HepG2 (cell line): ENCODE data around the gene CHST12. TPM values are rescaled to one million over a fixed set of nuclear protein-coding genes. Genes with fewer than 3 reads are reported as not detected.

Source experiments
- CCDC6 ChIP-seq: sonication (generic); formaldehyde crosslinking; IDR thresholded peaks from 2 replicates; pipeline ENCODE4 v1.8.1; 2022; ENCODE audit warnings: mild to moderate bottlenecking, missing genetic modification reagents, moderate library complexity
- HBP1 ChIP-seq: IDR thresholded peaks from 2 replicates; pipeline ENCODE4 v1.6.1; 2016; ENCODE audit warnings: low read depth, control low read depth
- KIAA2018 ChIP-seq: sonication (generic); formaldehyde crosslinking; IDR thresholded peaks from 2 replicates; pipeline ENCODE4 v1.5.0; 2020; ENCODE audit warnings: mild to moderate bottlenecking, missing genetic modification reagents, borderline replicate concordance
- LRRFIP1 ChIP-seq: sonication (generic); formaldehyde crosslinking; conservative IDR thresholded peaks from 2 replicates; pipeline ENCODE4 v1.4.0; 2020; ENCODE audit warnings: missing genetic modification reagents
- NRL ChIP-seq: sonication (generic); formaldehyde crosslinking; IDR thresholded peaks from 2 replicates; pipeline ENCODE4 v1.5.0; 2020; ENCODE audit warnings: missing genetic modification reagents, mild to moderate bottlenecking, moderate library complexity, borderline replicate concordance
- STAG1 ChIP-seq: sonication (generic); formaldehyde crosslinking; IDR thresholded peaks from 2 replicates; pipeline ENCODE4 v1.4.0; 2020; ENCODE audit warnings: missing genetic modification reagents
- TARDBP ChIP-seq: sonication (generic); formaldehyde crosslinking; IDR thresholded peaks from 2 replicates; pipeline ENCODE4 v1.8.0; 2022; ENCODE audit warnings: mild to moderate bottlenecking, missing genetic modification reagents
- ZFX ChIP-seq: sonication (generic); formaldehyde crosslinking; IDR thresholded peaks from 2 replicates; pipeline ENCODE4 v1.4.0; 2020; ENCODE audit warnings: mild to moderate bottlenecking, low read depth, missing genetic modification reagents, moderate library complexity
- ZNF160 ChIP-seq: sonication (generic); formaldehyde crosslinking; IDR thresholded peaks from 2 replicates; pipeline ENCODE4 v1.8.0; 2022; ENCODE audit warnings: mild to moderate bottlenecking, inconsistent platforms, missing genetic modification reagents
- ZNF224 ChIP-seq: sonication (generic); formaldehyde crosslinking; IDR thresholded peaks from 2 replicates; pipeline ENCODE4 v1.5.0; 2020; ENCODE audit warnings: mild to moderate bottlenecking, missing genetic modification reagents
- ZNF687 ChIP-seq: sonication (generic); formaldehyde crosslinking; IDR thresholded peaks from 2 replicates; pipeline ENCODE4 v1.5.1; 2020; ENCODE audit warnings: mild to moderate bottlenecking, missing genetic modification reagents, moderate library complexity
- polyA plus RNA-seq, 8 experiments: library from polyadenylated mRNA; depleted of rRNA in 3 of 8; stranded (reverse) in 7 of 8; unstranded in 1 of 8; fragments of >200 nt; fragmentation: Illumina TruSeq in 4 of 8; extraction: Trizol in 4 of 8; gene quantifications; 2 replicates each; pipeline versions ENCODE4 v1.2.1 to v1.2.3, GENCODE V29; 2011 to 2016; ENCODE audit warnings: low read depth in 4 of 8, missing spikeins in 1 of 8, mixed read lengths in 1 of 8; ENCODE audit not compliant: insufficient read depth in 1 of 8
- total RNA-seq, 5 experiments: library from RNA; depleted of rRNA; stranded (reverse); fragments of >200 nt; fragmentation: Illumina TruSeq; extraction: Trizol; gene quantifications; 2 replicates each; pipeline ENCODE4 v1.2.3, GENCODE V29; 2016; ENCODE audit warnings: low read depth in 1 of 5

The CHST12 gene
- total and polyA plus RNA-seq, 2 of the 13 experiments (the other 11 are each of a cell fraction or from before 2014, with no cell fraction given): 6.4 to 15.8 TPM

GRCh38 chr7:2474813-2475677 is 71.6 kb downstream of the CHST12 start (continued):
- no peak for TF ChIP-seq LRRFIP1 (CRISPR knock-in tag)
- TF ChIP-seq ZNF224 (CRISPR knock-in tag): no peak
- no peak for TF ChIP-seq KIAA2018 (CRISPR knock-in tag)
- no peak for TF ChIP-seq CCDC6 (CRISPR knock-in tag)
- TF ChIP-seq ZFX (CRISPR knock-in tag): peak; percentile 70
- TF ChIP-seq ZNF160 (CRISPR knock-in tag): no peak
- TF ChIP-seq ZNF687: peak; percentile 83
- peak; percentile 67 for TF ChIP-seq NRL
- TF ChIP-seq HBP1 (CRISPR knock-in tag): no peak
- no peak for TF ChIP-seq TARDBP (CRISPR knock-in tag)
- peak; percentile 58 for TF ChIP-seq STAG1 (CRISPR knock-in tag)
